Kidney (tissue), 14 donors: ENCODE measurements around the gene RELT. TPM values are rescaled to one million over a fixed set of nuclear protein-coding genes. Genes with fewer than 3 reads are reported as not detected.

Experiments
- DNase-seq, 5 donors: peaks; one replicate each; pipeline ENCODE4 v3.0.0-alpha.2; 2013 to 2020
- FAIRE-seq: peaks from 2 replicates; lab custom pipeline; 2012; peaks lifted over from hg19 to GRCh38; lab: Jason Lieb, UNC
- H3K27ac ChIP-seq, 2 donors: one replicate each; pipeline ENCODE4 v1.7.0; 2013; ENCODE audit warnings: low read depth in 2 of 2, low read length in 2 of 2, inconsistent platforms in 1 of 2
- H3K27me3 ChIP-seq: one replicate; pipeline ENCODE4 v1.7.1; 2013; ENCODE audit warnings: low read length, inconsistent platforms; ENCODE audit not compliant: control insufficient read depth, insufficient read depth
- H3K36me3 ChIP-seq, 3 donors: one replicate each; pipeline versions ENCODE4 v1.7.0 to v1.7.1; 2013; ENCODE audit warnings: low read length in 3 of 3, control low read depth in 1 of 3, inconsistent platforms in 1 of 3; ENCODE audit not compliant: insufficient read depth in 3 of 3, control insufficient read depth in 2 of 3
- H3K4me1 ChIP-seq, 3 donors: one replicate each; pipeline versions ENCODE4 v1.7.0 to v1.7.1; 2013; ENCODE audit warnings: low read length in 3 of 3, inconsistent platforms in 1 of 3, low read depth in 1 of 3; ENCODE audit not compliant: control insufficient read depth in 2 of 3, insufficient read depth in 2 of 3
- H3K4me3 ChIP-seq, 3 donors: one replicate each; pipeline versions ENCODE4 v1.7.0 to v1.8.1; 2013; ENCODE audit warnings: low read length in 3 of 3, control low read depth in 1 of 3, inconsistent platforms in 1 of 3
- H3K9ac ChIP-seq, 3 donors: one replicate each; pipeline versions ENCODE4 v1.7.0 to v1.7.1; 2013; ENCODE audit warnings: low read length in 3 of 3, control low read depth in 1 of 3, inconsistent platforms in 1 of 3
- H3K9me3 ChIP-seq, 3 donors: one replicate each; pipeline versions ENCODE4 v1.7.0 to v1.7.1; 2013; ENCODE audit warnings: low read length in 3 of 3, control low read depth in 1 of 3, inconsistent platforms in 1 of 3; ENCODE audit not compliant: control insufficient read depth in 2 of 3, insufficient read depth in 1 of 3
- intact Hi-C: fragments of 100-400 bp; cut with DNase I; formaldehyde crosslinking; loops from one replicate; pipeline ENCODE4 v1.11.1; 2022
- polyA plus RNA-seq: library from polyadenylated mRNA; stranded (reverse); fragments of 350-450 nt; fragmentation: Illumina TruSeq; extraction: RNeasy Lipid Tissue Mini Kit (QIAGEN cat#74804); gene quantifications from one replicate; pipeline ENCODE4 v1.2.3, GENCODE V29; 2014; ENCODE audit warnings: low read depth, low replicate concordance; ENCODE audit not compliant: insufficient read depth
- total RNA-seq: library from RNA; stranded (reverse); fragmentation: NEBNext Ultra II Directional; extraction: Animal tissue kit (Norgen Biotek cat#: 25700); gene quantifications from one replicate; pipeline ENCODE4 v1.2.1, GENCODE V29; 2021
- TF ChIP-seq, protein P1 (sequence below): IDR thresholded peaks from 3 replicates; pipeline ENCODE4 v1.5.1; 2012; ENCODE audit warnings: mild to moderate bottlenecking, moderate library complexity, borderline replicate concordance; ENCODE audit not compliant: insufficient read depth; ENCODE audit errors: extremely low read depth
- donor health status: control.
- donor health status: control.
- donor health status: control.
- donor health status: control.
- donor health status: control.
- donor health status: DM: yes; HTN: yes; CAD: no.
- donor health status: Normal renal cell carcinoma (clear cell type).

Gene RELT
- total and polyA plus RNA-seq, 2 donors from 2014 or later = 1.0 to 8.7 TPM

DNA sequence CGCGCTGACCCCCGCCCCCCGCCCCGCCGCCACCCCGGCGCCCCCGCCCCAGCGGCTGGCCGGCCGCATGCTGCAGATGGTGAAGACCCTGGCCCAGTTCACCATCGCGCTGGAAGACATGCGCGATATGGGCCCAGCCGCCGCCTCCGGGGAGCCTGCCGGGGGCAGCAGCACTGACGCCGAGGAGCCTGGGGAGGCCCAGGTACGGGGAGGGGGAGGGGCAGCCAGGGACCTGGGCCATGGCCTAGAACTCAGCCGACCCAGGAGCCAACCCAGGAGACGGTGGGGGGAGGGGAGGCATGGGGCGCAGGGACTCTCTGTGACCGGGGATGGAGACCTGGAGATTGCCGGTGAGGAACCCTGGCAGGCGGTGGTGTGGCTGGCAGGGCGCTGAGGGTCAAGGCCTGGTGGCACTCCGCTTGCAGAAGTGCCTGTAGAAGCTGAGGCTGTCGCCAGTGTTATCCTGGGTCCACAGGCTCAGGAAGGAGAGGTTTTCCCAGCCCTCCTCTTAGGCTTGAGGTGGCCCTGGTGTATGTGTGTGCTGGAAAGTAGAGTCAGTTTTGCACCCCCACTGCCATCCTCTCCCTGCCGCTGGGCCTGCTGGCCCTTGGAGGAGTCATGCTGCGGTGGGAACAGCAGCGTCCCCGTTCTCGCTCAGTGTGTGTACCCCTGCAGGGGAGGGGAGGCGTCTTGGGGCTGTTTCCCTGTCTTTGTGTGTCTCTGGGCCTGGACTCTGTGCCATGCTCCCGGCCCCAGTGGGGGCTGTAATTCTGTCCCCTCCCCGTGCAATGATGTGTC lies 32.9 kb upstream of the RELT start:
- TF ChIP-seq, protein P1, sequence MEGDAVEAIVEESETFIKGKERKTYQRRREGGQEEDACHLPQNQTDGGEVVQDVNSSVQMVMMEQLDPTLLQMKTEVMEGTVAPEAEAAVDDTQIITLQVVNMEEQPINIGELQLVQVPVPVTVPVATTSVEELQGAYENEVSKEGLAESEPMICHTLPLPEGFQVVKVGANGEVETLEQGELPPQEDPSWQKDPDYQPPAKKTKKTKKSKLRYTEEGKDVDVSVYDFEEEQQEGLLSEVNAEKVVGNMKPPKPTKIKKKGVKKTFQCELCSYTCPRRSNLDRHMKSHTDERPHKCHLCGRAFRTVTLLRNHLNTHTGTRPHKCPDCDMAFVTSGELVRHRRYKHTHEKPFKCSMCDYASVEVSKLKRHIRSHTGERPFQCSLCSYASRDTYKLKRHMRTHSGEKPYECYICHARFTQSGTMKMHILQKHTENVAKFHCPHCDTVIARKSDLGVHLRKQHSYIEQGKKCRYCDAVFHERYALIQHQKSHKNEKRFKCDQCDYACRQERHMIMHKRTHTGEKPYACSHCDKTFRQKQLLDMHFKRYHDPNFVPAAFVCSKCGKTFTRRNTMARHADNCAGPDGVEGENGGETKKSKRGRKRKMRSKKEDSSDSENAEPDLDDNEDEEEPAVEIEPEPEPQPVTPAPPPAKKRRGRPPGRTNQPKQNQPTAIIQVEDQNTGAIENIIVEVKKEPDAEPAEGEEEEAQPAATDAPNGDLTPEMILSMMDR = no peak
- Histone ChIP-seq H3K36me3 (peaks cover 2 to 15% (median 8%) of the 10 kb centered on the region in 3 donors), H3K9me3 (no peaks in the 10 kb centered on the region), H3K27me3 (no peaks in the 10 kb centered on the region), H3K4me3 (no peak overlapping the region), H3K4me1 (peaks cover 0 to 46% (median 24%) of the 10 kb centered on the region in 3 donors), H3K27ac (no peak overlapping the region), H3K9ac (no peak overlapping the region)
- DNase-seq (peak in 1 of 5 donors; percentile 78), FAIRE-seq (no peak)
- intact Hi-C loops = loop anchor here (10.0 kb wide), 1 partner anchor 52 kb away; no protein-coding TSS in a partner anchor

DNA sequence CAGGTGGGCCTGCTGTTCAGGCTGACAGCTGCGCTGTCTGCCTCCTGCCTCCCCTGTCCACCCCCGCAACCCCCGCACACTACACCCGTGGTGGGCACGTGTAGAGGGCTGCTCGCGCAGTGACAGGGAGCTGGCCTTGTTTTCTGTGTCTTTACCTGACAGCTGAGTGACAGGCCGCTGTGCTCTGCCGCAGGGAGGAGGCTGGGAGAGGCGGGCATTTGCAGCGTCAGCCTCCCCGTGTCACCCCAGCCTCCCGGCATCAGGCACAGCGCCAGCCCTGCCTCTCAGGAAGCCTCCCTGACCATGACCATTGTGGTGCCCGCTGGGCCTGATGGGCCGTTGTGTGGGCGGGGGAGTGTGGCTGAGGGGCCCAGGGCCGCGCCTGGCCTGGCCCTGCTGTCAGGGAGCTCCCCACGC lies 32.0 kb upstream of the RELT start:
- FAIRE-seq (no peak), DNase-seq (peak in 3 of 5 donors; percentile 39 to 69 (median 69))
- TF ChIP-seq, protein P1 = no peak
- H3K27me3 ChIP-seq = no peaks in the 10 kb centered on the region
- H3K4me3 ChIP-seq = no peak overlapping the region
- no peaks in the 10 kb centered on the region for H3K9me3 ChIP-seq
- intact Hi-C loops = loop anchor here (10.0 kb wide), 1 partner anchor 51 kb away; no protein-coding TSS in a partner anchor
- peaks cover 0 to 40% (median 14%) of the 10 kb centered on the region in 3 donors for H3K4me1 ChIP-seq
- H3K27ac ChIP-seq = no peak overlapping the region
- H3K9ac ChIP-seq = no peak overlapping the region
- peaks cover 3 to 17% (median 8%) of the 10 kb centered on the region in 3 donors for H3K36me3 ChIP-seq

DNA sequence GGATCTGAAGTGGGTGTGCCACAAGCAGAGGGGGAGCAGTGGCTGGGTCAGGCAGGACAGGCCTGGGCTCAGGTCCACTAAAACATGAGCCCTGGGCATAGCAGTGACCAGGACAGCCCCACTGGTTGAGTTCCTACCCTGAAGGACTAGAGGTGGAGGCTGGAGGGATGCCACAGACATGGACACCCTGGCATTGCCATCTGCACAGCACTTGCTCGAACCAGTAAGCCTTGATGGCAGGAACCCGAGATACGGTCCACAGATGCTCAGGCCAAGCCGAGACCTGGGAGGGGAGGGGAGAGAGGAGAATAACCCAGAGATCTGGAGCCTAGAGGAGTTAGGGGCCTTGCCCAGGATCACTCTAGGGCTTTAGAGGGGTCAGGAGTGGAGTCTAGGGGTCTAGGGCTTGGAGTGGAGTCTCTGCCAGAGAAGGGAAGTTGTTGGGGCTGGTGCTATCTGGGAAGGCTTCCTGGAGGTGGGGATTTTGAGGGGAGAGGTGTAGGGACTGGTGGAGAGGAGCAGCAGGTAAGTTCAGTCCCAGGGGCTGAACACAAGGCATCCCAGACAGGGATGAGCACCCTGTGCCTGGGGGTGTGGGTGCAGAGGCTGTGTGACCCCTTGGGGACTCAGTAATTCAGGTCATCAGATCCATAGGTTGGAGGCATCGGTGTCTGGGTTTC lies 30.6 kb upstream of the RELT start:
- H3K36me3 ChIP-seq = peaks cover 3 to 17% (median 8%) of the 10 kb centered on the region in 3 donors
- peaks cover 0 to 33% (median 14%) of the 10 kb centered on the region in 3 donors for H3K4me1 ChIP-seq
- DNase-seq = no peak
- H3K4me3 ChIP-seq = no peak overlapping the region
- TF ChIP-seq, protein P1 = no peak
- no peak overlapping the region for H3K9ac ChIP-seq
- no peak for FAIRE-seq
- H3K27me3 ChIP-seq = no peaks in the 10 kb centered on the region
- no peaks in the 10 kb centered on the region for H3K9me3 ChIP-seq
- no peak overlapping the region for H3K27ac ChIP-seq
- intact Hi-C loops = loop anchor here (10.0 kb wide), 1 partner anchor 49 kb away; no protein-coding TSS in a partner anchor
